GM21360 (cell line): ENCODE data around the gene DDIT4L.
A peak's percentile ranks its signal among the peaks of the same experiment; 100 is the strongest.
"Not testable (repeated sequence)": the region's sequence is repeated elsewhere in the genome, so short reads cannot be mapped to it uniquely, and the experiment has no call there.

ENCODE experiments used
- ATAC-seq: cut with Tn5 transposase; IDR thresholded peaks from one replicate; pipeline ENCODE4 v1.9.1; 2021; ENCODE audit warnings: mild to moderate bottlenecking, moderate library complexity; ENCODE audit not compliant: unreplicated experiment

The DDIT4L gene

DNA sequence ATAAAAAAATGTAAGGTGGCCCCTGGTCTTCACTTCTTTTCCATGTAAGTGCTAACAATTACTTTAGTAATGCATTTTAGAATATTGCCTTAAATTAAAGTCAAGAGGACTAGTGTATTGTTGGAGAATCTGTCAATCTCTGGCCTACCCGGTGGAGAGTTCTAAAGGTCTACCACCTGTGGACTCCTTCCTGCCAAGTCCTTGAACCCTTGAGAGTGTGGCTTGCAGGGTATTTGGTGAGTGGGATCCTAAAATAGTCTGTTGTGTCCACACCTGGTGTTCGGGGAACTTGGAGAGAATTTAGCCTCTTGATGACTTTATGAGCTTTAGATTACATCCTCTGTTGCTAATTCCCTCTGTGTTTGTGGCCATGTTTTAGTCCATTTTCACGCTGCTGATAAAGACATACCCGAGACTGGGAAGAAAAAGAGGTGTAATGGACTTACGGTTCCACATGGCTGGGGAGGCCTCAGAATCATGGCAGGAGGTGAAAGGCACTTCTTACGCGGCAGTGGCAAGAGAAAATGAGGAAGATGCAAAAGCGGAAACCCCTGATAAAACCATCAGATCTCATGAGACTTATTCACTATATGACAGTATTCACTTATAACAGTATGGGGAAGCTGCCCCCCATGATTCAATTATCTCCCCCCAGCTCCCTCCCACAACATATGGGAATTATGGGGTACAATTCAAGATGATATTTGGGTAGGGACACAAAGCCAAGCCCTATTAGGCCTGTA is 23.8 kb downstream of the DDIT4L start:
- no peak for ATAC-seq

DNA sequence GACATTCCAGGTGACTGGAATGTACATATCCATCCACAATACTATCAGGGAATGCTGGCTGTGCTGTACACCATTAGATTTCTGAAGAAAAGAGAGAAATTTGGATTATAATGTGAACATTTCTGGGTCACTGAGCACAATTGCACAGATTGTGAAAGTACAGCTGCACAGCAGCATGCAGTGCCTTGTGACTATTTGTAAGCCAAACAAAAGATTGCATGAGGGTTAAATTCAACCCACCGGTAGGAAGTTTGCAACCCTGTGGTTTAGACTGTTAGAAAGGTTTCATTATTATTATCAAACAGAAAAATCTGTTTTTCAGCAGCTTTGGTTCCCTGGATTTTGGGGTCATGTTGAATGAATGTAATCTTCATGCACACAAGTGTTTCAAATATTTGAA is 24.5 kb downstream of the DDIT4L start:
- ATAC-seq, result no peak

DNA sequence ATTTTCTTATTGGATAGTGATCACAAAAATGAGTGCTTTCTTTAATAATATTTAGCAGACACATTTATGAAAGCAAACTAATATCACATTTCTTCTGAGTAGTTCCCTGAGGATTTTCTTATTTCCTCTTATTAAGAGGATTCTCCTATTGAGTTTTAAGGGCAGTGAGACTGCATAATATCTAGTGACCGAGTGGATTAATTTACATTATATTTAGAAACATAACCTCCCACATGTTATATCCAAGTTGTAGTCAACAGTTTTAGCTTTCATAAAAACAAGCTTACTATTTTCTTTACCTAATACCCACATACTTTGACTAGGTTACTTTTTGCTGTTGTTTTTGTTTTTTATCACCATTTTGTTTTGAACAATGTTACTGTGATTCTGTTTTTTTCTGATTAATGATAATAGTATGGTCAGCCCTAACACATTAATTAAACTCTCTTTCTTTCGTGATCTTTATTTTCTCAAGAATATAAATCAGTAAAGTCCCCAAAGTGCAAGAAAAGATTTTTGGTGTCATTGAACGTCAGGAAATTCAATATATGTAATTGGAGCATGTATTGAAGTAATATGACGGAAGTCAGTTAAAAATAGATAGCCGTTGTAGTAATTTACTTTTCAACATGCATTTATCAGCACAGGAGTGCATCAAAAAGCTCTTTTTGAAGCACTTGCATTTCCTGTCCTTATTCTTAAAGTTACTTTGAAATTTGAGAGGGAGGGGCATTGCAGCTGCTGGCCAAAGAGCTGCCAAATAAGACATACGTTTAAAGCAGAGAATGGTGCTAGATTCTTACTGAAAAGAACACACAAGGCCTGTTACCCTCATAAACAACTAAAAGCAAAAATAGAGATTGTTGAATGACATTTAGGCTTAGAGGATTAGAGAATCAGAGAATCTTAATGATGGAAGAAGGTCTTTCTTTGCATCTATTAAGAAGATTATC is 25.2 kb downstream of the DDIT4L start:
- ATAC-seq, result no peak

DNA sequence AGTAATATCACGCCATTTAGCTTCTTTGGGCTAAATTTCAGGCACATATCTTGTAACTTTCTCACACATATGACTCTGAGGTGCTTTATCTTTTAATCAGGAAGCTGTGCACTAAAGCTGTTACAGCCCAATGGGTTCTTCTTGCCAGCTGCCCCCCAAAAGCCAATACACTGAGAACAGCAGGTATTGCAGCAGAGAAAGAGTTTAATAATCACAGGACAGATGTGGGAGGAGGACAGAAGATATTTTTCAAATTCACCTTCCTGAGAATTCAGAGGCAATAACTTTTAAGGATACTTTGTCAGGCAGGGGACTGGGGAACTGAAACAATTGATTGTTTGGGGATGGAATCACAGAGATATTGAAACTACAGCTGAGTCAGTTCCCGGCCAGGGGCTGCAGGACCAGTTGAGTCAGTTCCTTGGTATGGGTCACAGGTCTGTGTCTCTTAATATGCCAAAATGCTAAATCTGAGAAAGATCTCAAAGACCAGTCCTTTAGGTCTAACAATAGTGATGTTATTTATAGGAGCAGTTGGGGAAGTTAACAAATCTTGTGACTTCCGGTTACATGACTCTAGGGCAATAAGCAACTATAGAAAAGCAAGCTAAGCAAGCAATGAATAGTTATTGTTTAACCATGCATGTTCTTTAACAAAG is 28.1 kb downstream of the DDIT4L start:
- peak; percentile 88 for ATAC-seq

DNA sequence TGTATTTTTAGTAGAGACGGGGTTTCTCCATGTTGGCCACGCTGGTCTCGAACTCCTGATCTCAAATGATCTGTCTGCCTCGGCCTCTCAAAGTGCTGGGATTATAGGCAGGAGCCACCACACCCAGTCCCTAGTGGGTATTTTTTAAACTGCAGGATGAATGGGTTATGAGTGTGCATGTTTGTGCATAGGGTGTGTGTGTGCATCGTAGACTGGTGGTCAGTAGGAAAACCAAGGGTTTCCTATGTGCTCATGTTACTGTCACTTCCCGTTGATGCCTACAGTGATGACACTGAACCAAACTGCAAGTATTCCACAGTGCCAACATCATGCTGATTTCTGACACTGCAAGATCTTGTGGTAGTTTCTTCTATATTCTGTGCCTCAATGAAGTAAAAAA is 41.1 kb downstream of the DDIT4L start:
- no peak for ATAC-seq

DNA sequence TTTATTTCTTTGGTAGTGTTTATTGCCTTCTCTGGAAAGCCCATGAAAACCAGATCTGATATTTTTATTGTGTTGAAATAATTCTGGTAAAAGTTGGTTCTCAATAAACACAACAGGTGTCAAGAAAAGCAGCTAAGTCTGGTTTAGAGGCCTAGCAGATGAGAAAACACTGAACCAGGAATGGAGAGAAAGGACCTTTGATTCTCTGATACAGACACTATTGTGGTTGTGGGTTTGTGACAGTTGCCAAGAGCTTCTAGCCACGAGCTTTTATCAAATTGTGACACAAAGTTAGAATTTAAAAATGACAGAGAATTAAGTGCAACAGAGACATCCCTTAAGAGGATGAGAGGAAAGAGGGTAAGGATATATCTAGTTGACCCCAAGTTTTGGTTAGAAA is 42.6 kb downstream of the DDIT4L start:
- ATAC-seq, result no peak

DNA sequence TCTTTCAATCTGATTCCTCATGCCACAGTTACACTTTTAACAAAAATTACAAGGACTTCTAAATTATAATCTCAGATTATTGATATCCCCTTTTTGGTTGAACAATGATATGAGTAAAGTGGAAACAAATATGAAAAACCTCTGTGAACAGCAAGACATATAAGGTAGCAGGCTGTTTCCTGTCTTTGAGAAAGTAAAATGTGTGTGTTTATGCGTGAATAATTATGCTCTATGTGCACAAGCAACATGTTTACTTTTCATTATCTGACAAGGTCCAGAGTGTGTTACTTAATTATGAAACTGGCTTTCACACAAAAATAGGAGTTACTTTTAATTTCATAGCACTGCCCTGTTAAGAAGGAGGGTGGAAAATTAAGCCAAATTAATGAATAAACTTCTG is 43.1 kb downstream of the DDIT4L start:
- ATAC-seq, result peak; percentile 51

DNA sequence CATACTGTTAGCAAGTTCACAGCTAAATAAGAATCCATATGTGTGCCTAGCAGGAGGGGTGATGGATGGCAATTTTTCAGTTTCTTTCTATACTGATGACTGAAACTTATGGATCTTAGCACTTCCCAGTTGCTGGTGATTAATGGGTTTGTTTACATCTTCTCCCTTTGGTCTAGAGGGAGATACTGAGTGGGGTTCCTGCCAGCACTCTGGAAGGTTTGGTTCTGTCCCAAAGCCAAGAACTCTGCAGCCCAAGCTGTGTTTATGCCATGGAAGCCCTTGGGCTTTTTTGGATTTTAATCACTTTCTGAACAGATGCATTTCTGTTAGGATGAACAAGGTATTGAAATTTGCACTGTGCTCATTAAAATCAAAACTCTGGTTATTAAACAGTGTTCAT is 43.5 kb downstream of the DDIT4L start:
- ATAC-seq, result no peak

DNA sequence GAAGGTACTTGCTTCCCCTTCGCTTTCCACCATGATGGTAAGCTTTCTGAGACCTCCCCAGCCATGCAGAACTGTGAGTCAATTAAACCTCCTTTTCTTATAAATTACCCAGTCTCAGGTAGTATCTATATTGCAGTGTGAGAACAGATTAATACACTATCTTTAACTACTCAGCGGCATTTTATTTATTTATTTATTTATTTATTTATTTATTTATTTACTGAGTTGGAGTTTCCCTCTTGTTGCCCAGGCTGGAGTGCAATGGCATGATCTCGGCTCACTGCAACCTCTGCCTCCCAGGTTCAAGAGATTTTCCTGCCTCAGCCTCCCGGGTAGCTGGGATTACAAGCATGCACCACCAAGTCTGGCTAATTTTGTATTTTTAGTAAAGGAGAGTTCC is 52.9 kb downstream of the DDIT4L start:
- ATAC-seq, result not testable (repeated sequence)
